ENCODE results near the gene NCLN.

GRCh38 chr19:3236272-3236671 is 50.5 kb downstream of the NCLN start:
- TF ChIP-seq CTCF (conservative IDR thresholded peaks at IDR 0.05): no peak
- no peak for TF ChIP-seq ZFX (IDR thresholded peaks at IDR 0.05)

Data from C4-2B (cell line).